Measurements from ENCODE around the gene CACNB4. TPM values are rescaled to one million over a fixed set of nuclear protein-coding genes. Genes with fewer than 3 reads are reported as not detected.

Gene CACNB4
- total and polyA plus RNA-seq, 2 of the 4 experiments (the other 2 are of a cell fraction) = 0.12 to 0.36 TPM

- intact Hi-C loops (cut with micrococcal nuclease) (no loop called here), dilution Hi-C loops (cut with HindIII; ENCODE audit: low sequenced_read_pairs, unreplicated experiment) (no loop called here), in situ Hi-C loops (cut with MboI; ENCODE audit: low sequenced_read_pairs) (no loop called here)
- no peak overlapping the region for H3K56ac ChIP-seq (ENCODE audit: extremely low read depth, insufficient read depth, low read length)
- H3K4me2 ChIP-seq (ENCODE audit: low read depth, low read length) = no peak overlapping the region
- H2BK20ac ChIP-seq (ENCODE audit: low read depth, low read length) = no peak overlapping the region
- no peaks in the 10 kb centered on the region for H3K79me1 ChIP-seq (ENCODE audit: low read depth in 1 of 2, low read length in 2 of 2)
- no peak overlapping the region for H2BK120ac ChIP-seq (ENCODE audit: low read depth, low read length)
- H3K36me3 ChIP-seq (ENCODE audit: control insufficient read depth, insufficient read depth, low read length) = no peaks in the 10 kb centered on the region
- no peaks in the 10 kb centered on the region for H3K9me3 ChIP-seq (ENCODE audit: control insufficient read depth, insufficient read depth, low read length)
- no peak overlapping the region for H2AK5ac ChIP-seq (ENCODE audit: low read depth, low read length)
- H3K4me1 ChIP-seq (ENCODE audit: control insufficient read depth, insufficient read depth, low read length) = no peaks in the 10 kb centered on the region
- H3K27me3 ChIP-seq (ENCODE audit: control insufficient read depth, insufficient read depth, low read length) = no peaks in the 10 kb centered on the region
- no peak overlapping the region for H3K4ac ChIP-seq (ENCODE audit: low read depth, low read length)
- H2AFZ ChIP-seq (replicated peaks; ENCODE audit: low read length, poor library complexity) = no peak overlapping the region
- no peak overlapping the region for H4K5ac ChIP-seq (ENCODE audit: low read depth, low read length)
- CTCF ChIA-PET = interaction anchor here (0.6 kb wide), 1 partner anchor 18 kb away, joined by 3 read pairs; no protein-coding TSS in a partner anchor
- POLR2A ChIA-PET (ENCODE audit: unreplicated experiment) = no interaction called here
- H3K9me1 ChIP-seq (ENCODE audit: insufficient read depth, low read length) = no peaks in the 10 kb centered on the region
- H3K18ac ChIP-seq (ENCODE audit: low read depth, low read length) = no peak overlapping the region
- H2BK15ac ChIP-seq (ENCODE audit: low read depth, low read length) = no peak overlapping the region
- H3K4me3 ChIP-seq (ENCODE audit: insufficient read depth, low read depth, low read length) = no peak overlapping the region
- H4K20me1 ChIP-seq (ENCODE audit: insufficient read depth, low read length) = no peaks in the 10 kb centered on the region
- no peak for DNase-seq
- no TSS peak for BruUV-seq (replicated peaks)
- H3K9ac ChIP-seq (ENCODE audit: low read depth, low read length) = no peak overlapping the region
- no peak overlapping the region for H3K14ac ChIP-seq (replicated peaks; ENCODE audit: low read depth, low read length)
- H2BK5ac ChIP-seq (ENCODE audit: low read depth, low read length, poor library complexity, severe bottlenecking) = no peak overlapping the region
- no peak overlapping the region for H4K91ac ChIP-seq (ENCODE audit: insufficient read depth, low read depth, low read length)
- H2AK9ac ChIP-seq (replicated peaks; ENCODE audit: low read depth, low read length, poor library complexity) = no peak overlapping the region
- ATAC-seq (ENCODE audit: low read depth) = no peak
- H4K8ac ChIP-seq (ENCODE audit: low read depth in 2 of 2, low read length in 2 of 2) = no peak overlapping the region
- no peak overlapping the region for H3K27ac ChIP-seq (ENCODE audit: insufficient read depth, low read length)
- TF ChIP-seq RCOR1 (IDR thresholded peaks at IDR 0.05; ENCODE audit: insufficient replicate concordance, low read length) (no peak), MAFK (IDR thresholded peaks at IDR 0.05; ENCODE audit: low read depth, low read length) (no peak), CEBPB (IDR thresholded peaks at IDR 0.05; ENCODE audit: low read depth, low read length) (no peak), CHD1 (IDR thresholded peaks at IDR 0.05; ENCODE audit: low read depth, low read length) (no peak), FOS (IDR thresholded peaks at IDR 0.05; ENCODE audit: low read depth, low read length) (no peak), MXI1 (IDR thresholded peaks at IDR 0.05; ENCODE audit: borderline replicate concordance, low read depth, low read length) (no peak), CTCF (conservative IDR thresholded peaks at IDR 0.05; ENCODE audit: low read depth, low read length) (no peak), RAD21 (IDR thresholded peaks at IDR 0.05; ENCODE audit: low read length) (no peak), RFX5 (IDR thresholded peaks at IDR 0.05; ENCODE audit: low read depth, low read length) (no peak), MAZ (IDR thresholded peaks at IDR 0.05; ENCODE audit: borderline replicate concordance, low read depth, low read length) (no peak), POLR2A (IDR thresholded peaks at IDR 0.05; ENCODE audit: low read depth, low read length) (no peak), SMC3 (IDR thresholded peaks at IDR 0.05; ENCODE audit: low read depth, low read length) (no peak), NFE2L2 (IDR thresholded peaks at IDR 0.05; ENCODE audit: low read depth, low read length) (no peak), BHLHE40 (IDR thresholded peaks at IDR 0.05; ENCODE audit: low read depth, low read length) (no peak)
- TF ChIP-seq, protein P1, sequence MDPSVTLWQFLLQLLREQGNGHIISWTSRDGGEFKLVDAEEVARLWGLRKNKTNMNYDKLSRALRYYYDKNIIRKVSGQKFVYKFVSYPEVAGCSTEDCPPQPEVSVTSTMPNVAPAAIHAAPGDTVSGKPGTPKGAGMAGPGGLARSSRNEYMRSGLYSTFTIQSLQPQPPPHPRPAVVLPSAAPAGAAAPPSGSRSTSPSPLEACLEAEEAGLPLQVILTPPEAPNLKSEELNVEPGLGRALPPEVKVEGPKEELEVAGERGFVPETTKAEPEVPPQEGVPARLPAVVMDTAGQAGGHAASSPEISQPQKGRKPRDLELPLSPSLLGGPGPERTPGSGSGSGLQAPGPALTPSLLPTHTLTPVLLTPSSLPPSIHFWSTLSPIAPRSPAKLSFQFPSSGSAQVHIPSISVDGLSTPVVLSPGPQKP (IDR thresholded peaks at IDR 0.05; ENCODE audit: borderline replicate concordance, low read depth, low read length) = no peak
- TF ChIP-seq, protein P2, sequence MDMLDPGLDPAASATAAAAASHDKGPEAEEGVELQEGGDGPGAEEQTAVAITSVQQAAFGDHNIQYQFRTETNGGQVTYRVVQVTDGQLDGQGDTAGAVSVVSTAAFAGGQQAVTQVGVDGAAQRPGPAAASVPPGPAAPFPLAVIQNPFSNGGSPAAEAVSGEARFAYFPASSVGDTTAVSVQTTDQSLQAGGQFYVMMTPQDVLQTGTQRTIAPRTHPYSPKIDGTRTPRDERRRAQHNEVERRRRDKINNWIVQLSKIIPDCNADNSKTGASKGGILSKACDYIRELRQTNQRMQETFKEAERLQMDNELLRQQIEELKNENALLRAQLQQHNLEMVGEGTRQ (IDR thresholded peaks at IDR 0.05; ENCODE audit: low read depth, low read length) = no peak
- no peak overlapping the region for H3K23ac ChIP-seq (ENCODE audit: low read depth, low read length)
Observed at GRCh38 chr2:151937966-151938365, 160.9 kb downstream of the CACNB4 start.
